ENCODE results near the gene PGR. TPM values are rescaled to one million over a fixed set of nuclear protein-coding genes. Genes with fewer than 3 reads are reported as not detected.
A peak's percentile ranks its signal among the peaks of the same experiment; 100 is the strongest.

Gene PGR
- total RNA-seq, 2 donors from 2014 or later, result 22.4 to 25.2 TPM

GRCh38 chr11:101103433-101103832 lies 26.2 kb downstream of the PGR start:
- Histone ChIP-seq H3K9me3 (no peaks in the 10 kb centered on the region), H3K36me3 (no peaks in the 10 kb centered on the region), H3K27ac (no peak overlapping the region), H3K4me3 (no peak overlapping the region), H3K27me3 (replicated peaks; ENCODE audit: insufficient read depth) (no peaks in the 10 kb centered on the region), H3K4me1 (ENCODE audit: control insufficient read depth in 1 of 2, low read depth in 2 of 2) (peaks cover 22 to 49% of the 10 kb centered on the region in 2 donors)
- TF ChIP-seq, protein P1, sequence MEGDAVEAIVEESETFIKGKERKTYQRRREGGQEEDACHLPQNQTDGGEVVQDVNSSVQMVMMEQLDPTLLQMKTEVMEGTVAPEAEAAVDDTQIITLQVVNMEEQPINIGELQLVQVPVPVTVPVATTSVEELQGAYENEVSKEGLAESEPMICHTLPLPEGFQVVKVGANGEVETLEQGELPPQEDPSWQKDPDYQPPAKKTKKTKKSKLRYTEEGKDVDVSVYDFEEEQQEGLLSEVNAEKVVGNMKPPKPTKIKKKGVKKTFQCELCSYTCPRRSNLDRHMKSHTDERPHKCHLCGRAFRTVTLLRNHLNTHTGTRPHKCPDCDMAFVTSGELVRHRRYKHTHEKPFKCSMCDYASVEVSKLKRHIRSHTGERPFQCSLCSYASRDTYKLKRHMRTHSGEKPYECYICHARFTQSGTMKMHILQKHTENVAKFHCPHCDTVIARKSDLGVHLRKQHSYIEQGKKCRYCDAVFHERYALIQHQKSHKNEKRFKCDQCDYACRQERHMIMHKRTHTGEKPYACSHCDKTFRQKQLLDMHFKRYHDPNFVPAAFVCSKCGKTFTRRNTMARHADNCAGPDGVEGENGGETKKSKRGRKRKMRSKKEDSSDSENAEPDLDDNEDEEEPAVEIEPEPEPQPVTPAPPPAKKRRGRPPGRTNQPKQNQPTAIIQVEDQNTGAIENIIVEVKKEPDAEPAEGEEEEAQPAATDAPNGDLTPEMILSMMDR (IDR thresholded peaks at IDR 0.05), result no peak
- no peak for ATAC-seq (ENCODE audit: insufficient number of reproducible peaks, low FRiP score, low read depth)
- DNase-seq (ENCODE audit: low spot score), result no peak

DNA sequence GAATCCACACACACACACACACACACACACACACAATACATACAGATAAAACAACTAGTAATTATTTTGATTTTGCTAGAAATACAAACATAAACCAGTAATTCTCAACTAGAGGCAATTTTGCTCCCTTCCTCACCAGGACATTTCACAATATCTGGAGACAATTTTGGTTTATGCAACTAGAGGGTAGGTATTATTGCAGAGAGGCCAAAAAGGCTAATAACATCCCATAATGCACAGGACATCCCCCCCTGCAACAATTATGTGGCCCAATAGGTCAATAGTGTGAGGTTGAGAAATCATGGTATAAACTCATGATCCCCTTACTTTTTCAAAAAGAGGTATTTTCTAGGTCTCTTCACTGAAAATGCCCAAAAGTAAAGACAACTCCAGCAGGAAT lies 29.0 kb downstream of the PGR start:
- TF ChIP-seq, protein P1 (IDR thresholded peaks at IDR 0.05), result no peak
- no peak for DNase-seq (ENCODE audit: low spot score)
- Histone ChIP-seq H3K9me3 (no peaks in the 10 kb centered on the region), H3K4me1 (ENCODE audit: control insufficient read depth in 1 of 2, low read depth in 2 of 2) (peaks cover 40 to 76% of the 10 kb centered on the region in 2 donors), H3K4me3 (no peak overlapping the region), H3K36me3 (no peaks in the 10 kb centered on the region), H3K27me3 (replicated peaks; ENCODE audit: insufficient read depth) (no peaks in the 10 kb centered on the region), H3K27ac (peak overlapping the region in 1 of 2 donors; percentile 59)
- no peak for ATAC-seq (ENCODE audit: insufficient number of reproducible peaks, low FRiP score, low read depth)

DNA sequence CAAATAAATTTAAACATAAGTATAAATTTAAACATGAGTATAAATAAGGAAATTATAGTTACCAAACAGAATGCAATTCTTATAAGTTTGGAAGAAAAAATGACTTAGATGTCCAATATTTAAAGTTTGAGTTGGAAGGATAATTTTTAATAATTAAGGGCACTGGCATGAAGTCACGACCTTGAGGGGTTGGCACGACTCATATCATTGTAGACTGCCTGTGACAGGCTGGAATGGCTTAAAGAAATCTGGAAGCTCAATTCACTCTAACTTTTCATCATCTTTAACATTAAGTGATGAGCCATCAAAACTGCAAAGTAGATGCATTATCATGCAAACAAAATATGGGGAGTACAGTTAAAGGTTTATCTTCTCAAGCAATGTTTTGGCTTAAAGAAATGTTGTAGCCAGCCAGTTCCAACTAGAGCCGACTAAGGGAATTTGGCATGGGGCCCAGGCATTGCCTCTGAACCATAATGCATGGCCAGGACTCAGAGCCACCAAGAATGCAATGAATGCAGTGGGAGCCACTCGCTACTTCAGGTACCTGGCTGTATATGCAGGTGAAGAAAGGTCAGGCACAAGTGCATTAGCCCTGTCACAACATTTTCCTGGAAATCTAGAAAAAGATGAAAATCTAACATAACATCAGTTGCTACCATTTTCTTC lies 33.4 kb downstream of the PGR start:
- ATAC-seq (ENCODE audit: insufficient number of reproducible peaks, low FRiP score, low read depth) (peak; percentile 38), DNase-seq (ENCODE audit: low spot score) (no peak)
- peaks cover 41 to 64% of the 10 kb centered on the region in 2 donors for H3K4me1 ChIP-seq (ENCODE audit: control insufficient read depth in 1 of 2, low read depth in 2 of 2)
- no peaks in the 10 kb centered on the region for H3K36me3 ChIP-seq
- peak overlapping the region in 1 of 2 donors; percentile 33 for H3K27ac ChIP-seq
- H3K27me3 ChIP-seq (replicated peaks; ENCODE audit: insufficient read depth), result no peaks in the 10 kb centered on the region
- no peaks in the 10 kb centered on the region for H3K9me3 ChIP-seq
- no peak overlapping the region for H3K4me3 ChIP-seq
- TF ChIP-seq, protein P1 (IDR thresholded peaks at IDR 0.05), result no peak

- no peak overlapping the region for H3K4me3 ChIP-seq
- H3K36me3 ChIP-seq, result peaks cover 9% of the 10 kb centered on the region
- DNase-seq (ENCODE audit: low spot score) (no peak), ATAC-seq (ENCODE audit: insufficient number of reproducible peaks, low FRiP score, low read depth) (no peak)
- TF ChIP-seq, protein P1 (IDR thresholded peaks at IDR 0.05), result no peak
- no peaks in the 10 kb centered on the region for H3K27me3 ChIP-seq (replicated peaks; ENCODE audit: insufficient read depth)
- H3K4me1 ChIP-seq (ENCODE audit: control insufficient read depth in 1 of 2, low read depth in 2 of 2), result peaks cover 25 to 29% of the 10 kb centered on the region in 2 donors
- peaks cover 4% of the 10 kb centered on the region for H3K9me3 ChIP-seq
- H3K27ac ChIP-seq, result peak overlapping the region in 1 of 2 donors; percentile 22
These were observed 37.8 kb downstream of the PGR start for GRCh38 chr11:101091781-101092180.

DNA sequence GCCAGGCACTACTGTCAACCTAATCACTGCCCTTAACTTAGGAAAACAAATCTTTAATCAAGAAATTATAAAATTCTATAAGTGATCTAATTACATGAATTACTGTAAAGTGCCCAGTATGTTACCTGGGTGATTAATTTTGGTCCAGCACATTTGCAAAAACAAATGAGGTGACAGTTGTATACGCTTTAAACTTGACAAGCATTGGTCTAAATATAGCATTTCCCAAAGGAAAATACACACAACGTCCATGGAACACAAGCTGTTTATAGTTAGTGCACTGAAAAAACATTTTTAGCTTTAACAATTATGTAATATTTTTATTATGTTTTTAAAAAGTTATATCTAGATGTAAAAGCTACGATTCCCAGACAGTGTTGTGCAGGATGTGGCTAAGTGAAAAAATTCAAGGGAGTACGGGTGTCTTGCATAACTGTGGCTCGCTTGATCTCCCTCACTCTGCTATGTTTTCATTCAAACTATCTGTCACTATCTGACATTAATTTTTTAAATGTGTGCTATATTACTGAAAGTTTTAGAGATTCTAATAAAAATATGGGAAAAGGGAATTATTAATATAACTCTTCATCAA lies 38.8 kb downstream of the PGR start:
- Histone ChIP-seq H3K4me3 (no peak overlapping the region), H3K27me3 (replicated peaks; ENCODE audit: insufficient read depth) (no peaks in the 10 kb centered on the region), H3K9me3 (peaks cover 4% of the 10 kb centered on the region), H3K27ac (no peak overlapping the region), H3K36me3 (peaks cover 9% of the 10 kb centered on the region), H3K4me1 (ENCODE audit: control insufficient read depth in 1 of 2, low read depth in 2 of 2) (peaks cover 15 to 20% of the 10 kb centered on the region in 2 donors)
- TF ChIP-seq, protein P1 (IDR thresholded peaks at IDR 0.05), result no peak
- no peak for DNase-seq (ENCODE audit: low spot score)
- no peak for ATAC-seq (ENCODE audit: insufficient number of reproducible peaks, low FRiP score, low read depth)

Measured in thoracic aorta (tissue), 2 donors.